Limb (tissue), 2 donors: ENCODE data around the gene PSMD9.
"Not testable (repeated sequence)": the region's sequence is repeated elsewhere in the genome, so short reads cannot be mapped to it uniquely, and the experiment has no call there.

Experiments
- DNase-seq, 2 donors: peaks; one replicate each; pipeline ENCODE4 v3.0.0-alpha.2; 2016; ENCODE audit errors: extremely low spot score in 2 of 2

Gene PSMD9

DNA sequence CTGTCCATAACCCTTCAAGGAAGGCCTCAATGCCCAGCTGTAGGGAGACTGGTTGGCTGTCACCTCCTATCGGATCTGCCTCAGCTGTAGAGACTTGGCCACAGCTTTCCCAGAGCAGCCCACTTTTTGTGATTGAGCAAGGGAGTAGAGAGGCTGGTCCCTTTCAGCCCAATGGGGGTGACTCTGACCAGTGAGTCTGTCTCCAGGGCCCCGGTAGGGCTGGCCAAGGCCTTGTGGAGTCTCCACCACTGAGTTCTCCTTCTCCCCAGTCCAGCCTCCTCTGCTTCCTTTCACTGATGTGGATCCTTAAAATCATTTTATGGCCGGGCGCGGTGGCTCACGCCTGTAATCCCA is 15.4 kb upstream of the PSMD9 start:
- no peak for DNase-seq

DNA sequence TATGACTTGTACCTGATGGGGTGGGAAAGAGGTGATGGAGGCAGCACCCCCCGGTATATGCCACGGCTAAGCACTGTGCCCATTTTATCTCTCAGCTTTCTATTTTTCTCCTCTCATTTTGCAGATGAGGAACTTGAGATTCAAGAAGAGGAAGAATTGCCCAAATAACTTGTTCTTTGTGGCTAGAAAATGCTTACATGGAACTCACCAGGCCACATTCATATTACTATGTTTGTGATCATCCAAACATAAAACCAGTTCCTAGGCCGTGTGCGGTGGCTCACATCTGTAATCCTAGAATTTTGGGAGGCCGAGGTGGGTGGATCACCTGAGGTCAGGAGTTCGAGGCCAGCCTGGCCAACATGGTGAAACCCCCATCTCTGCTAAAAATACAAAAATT is 14.5 kb upstream of the PSMD9 start:
- DNase-seq: no peak

DNA sequence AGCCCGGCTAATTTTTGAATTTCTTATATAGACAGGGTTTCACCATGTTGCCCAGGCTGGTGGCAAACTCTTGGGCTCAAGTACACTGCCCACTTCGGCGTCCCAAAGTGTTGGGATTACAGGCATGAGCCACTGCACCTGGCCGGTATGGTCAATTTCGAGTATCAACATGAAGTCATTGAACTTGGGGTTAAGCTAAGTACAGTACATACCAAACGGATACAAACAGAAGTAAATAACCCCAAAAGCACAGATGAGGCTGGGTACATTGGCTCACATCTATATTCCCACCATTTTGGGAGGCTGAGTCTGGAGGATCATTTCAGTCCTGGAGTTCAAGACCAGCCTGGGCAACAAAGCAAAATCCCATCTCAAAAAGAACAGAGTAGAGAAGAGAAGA is 13.0 kb upstream of the PSMD9 start:
- no peak for DNase-seq

DNA sequence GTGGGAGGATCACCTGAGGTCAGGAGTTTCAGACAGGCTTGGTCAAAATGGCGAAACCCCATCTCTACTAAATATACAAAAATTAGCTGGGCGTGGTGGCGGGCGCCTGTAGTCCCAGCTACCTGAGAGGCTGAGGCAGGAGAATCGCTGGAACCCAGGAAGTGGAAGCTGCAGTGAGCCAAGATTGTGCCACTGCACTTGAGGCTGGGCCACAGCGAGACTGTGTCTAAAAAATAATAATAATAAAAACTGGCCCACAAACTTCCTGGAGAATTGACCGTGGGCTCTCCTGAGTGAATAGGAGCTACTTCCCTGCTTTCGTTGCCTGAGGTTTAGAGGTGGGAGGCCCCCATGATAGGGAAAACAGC is 12.5 kb upstream of the PSMD9 start:
- not testable (repeated sequence) for DNase-seq

DNA sequence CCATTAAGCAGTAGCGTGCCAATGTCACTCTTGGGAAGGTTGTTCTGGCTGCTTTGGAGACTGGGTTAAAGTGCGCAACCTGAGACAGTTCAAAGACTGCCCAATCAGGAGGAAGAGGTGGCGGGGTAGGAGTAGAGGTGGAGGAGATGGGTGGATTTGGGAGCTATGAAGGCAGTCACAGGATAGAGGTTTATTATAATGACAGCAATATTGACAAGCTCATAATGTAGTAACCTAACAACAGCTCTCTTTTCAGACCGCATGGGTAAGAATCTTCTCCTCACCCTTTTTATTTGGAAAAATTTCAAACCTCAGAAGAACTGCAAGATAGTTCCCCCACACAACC is 5.3 kb upstream of the PSMD9 start:
- DNase-seq: no peak

GRCh38 chr12:121885129-121885528 is 3.5 kb upstream of the PSMD9 start:
- DNase-seq: not testable (repeated sequence)

GRCh38 chr12:121888083-121888477 is 510 bp upstream of the PSMD9 start:
- DNase-seq: no peak

GRCh38 chr12:121889274-121889624 is 659 bp downstream of the PSMD9 start:
- DNase-seq: no peak

GRCh38 chr12:121889661-121890060 is 1.1 kb downstream of the PSMD9 start:
- not testable (repeated sequence) for DNase-seq

DNA sequence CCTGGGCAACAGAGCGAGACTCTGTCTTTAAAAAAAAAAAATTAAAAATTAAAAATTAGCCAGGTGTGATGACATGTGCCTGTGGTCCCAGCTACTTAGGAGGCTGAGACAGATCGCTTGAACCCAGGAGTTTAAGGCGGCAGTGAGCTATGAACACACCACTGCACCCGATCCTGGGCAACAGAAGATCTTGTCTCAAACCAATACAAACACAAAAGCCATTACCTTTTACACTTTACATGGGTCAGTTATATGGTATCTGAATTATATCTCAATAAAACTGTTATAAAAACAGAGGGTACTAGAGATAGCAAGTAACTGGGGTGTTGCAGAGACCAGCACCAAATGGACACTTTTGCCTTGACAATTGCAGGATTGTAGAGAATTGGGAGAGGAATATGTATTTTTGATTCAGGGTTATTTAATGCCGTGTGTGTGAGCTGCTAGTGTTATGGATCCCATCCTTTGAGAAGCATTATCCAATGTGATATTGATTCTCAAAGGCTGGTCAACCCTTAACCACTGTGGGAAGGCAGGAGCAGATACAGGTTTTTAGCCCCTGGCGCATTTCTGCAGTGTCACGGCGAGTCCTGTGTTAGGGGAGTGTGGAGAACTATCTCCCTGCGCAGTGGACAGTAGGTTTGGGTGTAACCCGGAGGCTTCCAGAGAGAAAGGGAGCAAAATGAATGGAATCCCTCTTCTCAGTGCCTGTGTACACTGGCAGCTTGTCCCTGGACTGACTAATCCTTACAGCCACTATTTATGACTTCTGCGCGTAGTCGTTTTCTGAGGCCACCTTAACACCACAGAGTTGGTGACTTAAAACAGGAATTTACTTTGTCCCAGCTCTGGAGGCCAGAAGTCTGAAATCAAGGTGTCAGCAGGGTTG is 4.3 kb downstream of the PSMD9 start:
- DNase-seq: no peak

DNA sequence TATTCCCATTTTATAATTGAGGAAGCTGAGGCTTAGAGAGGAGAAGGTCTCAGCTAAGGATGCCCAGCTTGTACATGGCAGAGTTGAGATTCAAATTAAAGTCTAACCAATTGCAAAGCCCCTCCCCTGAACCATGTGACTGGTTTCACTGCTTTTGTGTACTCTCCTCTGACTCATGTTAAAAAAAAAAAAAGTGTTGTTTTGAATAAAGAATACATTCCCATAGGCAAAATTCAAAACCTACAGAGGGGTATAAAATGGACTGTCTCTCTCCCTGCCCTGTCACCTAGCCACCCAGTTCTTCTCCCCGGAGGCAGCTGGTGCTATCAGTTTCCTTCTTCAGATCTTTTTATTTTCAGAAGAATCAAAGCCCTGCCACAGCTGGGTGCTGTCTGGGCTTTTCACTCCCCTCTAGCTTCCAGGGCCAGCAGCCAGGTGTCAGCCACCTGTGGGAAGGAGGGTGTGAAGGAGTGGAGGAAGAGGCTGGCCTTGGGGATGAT is 5.4 kb downstream of the PSMD9 start:
- DNase-seq: no peak

- no peak for DNase-seq
Observed at GRCh38 chr12:121894633-121895032, 6.0 kb downstream of the PSMD9 start.

GRCh38 chr12:121898287-121898686 is 9.7 kb downstream of the PSMD9 start:
- DNase-seq: no peak

- no peak for DNase-seq
Observed at GRCh38 chr12:121899590-121899989, 11.0 kb downstream of the PSMD9 start.

GRCh38 chr12:121903202-121903601 is 14.6 kb downstream of the PSMD9 start:
- DNase-seq: no peak

DNA sequence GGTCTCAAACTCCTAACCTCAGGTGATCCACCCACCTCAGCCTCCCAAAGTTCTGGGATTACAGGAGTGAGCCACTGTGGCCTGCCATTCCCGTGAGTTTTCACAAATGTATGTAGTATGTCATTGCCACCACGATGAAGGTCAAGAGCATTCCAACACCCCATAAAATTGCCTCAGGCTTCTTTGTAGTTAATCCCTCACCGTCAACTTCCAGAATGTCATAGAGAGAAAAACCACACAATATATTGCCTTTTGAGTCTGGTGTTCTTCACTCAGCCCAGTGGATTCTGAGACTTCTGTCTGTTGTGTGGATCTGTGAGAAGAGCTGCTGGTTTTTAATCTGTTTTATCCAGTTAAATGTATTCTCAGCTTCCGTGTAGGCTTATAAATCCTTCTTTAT is 17.2 kb downstream of the PSMD9 start:
- no peak for DNase-seq

DNA sequence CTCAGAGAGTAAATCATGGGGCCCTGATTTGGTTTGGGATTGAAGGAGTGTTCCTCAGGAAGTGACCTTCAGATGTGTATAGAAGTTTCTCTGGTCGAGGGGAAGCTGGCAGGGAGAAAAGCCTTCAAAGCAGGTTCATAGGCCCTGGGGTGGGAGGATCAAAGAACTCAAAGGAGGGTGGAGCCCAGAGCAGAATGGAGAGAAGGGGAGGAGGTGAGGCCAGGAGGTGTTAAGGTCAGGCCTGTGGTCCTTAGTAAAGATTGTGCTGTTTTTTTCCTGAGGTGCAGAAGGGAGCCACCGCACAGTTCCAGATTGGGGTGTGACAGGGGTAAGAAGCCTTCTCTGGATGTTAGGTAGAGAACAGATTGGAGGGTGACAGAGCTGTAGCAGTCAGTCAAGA is 20.1 kb downstream of the PSMD9 start:
- DNase-seq: no peak

GRCh38 chr12:121911824-121912585 is 23.4 kb downstream of the PSMD9 start:
- no peak for DNase-seq

DNA sequence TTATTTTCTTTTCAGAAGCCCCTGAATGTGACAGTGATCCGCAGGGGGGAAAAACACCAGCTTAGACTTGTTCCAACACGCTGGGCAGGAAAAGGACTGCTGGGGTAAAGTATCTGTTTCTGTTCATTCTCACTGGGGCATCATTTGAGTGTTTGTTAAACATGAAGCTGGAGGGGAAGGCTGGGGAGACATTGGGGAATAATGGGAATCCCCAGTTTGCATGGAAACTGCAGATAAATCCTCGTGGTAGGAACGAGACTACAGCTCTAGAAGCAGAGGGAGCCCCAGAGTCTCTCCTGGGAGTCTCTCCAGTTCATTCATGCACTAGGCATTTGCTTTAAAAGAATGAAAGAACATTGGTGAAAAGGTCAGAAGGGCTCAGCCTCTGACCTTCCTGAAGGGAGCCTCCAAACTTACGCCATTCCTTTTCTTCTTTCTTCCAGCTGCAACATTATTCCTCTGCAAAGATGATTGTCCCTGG is 27.3 kb downstream of the PSMD9 start:
- DNase-seq: no peak

- peak in 1 of 2 donors; percentile 15 for DNase-seq
Observed at GRCh38 chr12:121916719-121917118, 28.1 kb downstream of the PSMD9 start.

GRCh38 chr12:121917950-121918678 is 29.5 kb downstream of the PSMD9 start, which contains the start of gene CFAP251:
CFAP251 (plus strand) TSS chr12:121918592; CDS start chr12:121921306, 2,714 bp downstream.
- peak; percentile 59 to 94 for DNase-seq

- no peak for DNase-seq
Observed at GRCh38 chr12:121918679-121919038, 30.1 kb downstream of the PSMD9 start.
